COLO829 (cell line): ENCODE data around the gene GPATCH1.
"Not testable (repeated sequence)": the region's sequence is repeated elsewhere in the genome, so short reads cannot be mapped to it uniquely, and the experiment has no call there.

Source experiments
- DNase-seq: peaks from one replicate; pipeline ENCODE4 v3.0.0; 2012; ENCODE audit warnings: low spot score

GPATCH1 gene

DNA sequence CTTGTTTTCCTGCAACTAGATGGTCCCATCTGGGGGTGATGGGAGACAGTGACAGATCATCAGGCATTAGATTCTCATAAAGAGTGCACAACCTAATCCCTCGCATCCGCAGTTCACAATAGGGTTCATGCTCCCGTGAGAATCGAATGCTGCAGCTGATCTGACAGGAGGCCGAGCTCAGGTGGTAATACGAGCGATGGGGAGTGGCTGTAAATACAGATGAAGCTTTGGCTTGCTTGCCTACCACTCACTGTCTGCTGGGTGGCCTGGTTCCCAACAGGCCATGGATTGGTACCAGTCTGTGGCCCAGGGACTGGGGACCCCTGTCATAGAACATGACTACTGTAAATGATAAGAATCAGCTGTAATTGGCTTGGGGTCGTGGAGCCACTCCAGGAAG is 78.9 kb downstream of the GPATCH1 start:
- DNase-seq = no peak

DNA sequence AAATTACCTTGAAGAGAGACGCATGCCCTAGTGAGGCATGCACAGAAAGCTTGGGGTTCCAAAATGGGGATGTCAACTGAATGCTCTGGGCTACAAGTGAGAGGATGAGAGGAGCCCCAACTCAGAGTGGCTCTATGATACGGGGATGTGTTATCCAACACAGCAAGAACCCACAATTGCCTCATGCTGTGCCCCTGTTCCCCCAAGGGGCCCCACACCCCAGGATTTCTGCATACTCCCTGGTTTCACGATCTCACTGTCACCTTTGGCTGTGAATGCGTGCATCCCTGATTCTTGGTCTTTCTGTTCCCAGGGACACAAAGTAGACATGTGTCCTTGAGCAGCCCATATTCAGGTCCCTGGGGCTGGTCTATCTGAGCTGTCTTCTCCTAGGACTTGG is 80.2 kb downstream of the GPATCH1 start:
- no peak for DNase-seq

GRCh38 chr19:33163481-33163880 is 82.5 kb downstream of the GPATCH1 start:
- DNase-seq = no peak

DNA sequence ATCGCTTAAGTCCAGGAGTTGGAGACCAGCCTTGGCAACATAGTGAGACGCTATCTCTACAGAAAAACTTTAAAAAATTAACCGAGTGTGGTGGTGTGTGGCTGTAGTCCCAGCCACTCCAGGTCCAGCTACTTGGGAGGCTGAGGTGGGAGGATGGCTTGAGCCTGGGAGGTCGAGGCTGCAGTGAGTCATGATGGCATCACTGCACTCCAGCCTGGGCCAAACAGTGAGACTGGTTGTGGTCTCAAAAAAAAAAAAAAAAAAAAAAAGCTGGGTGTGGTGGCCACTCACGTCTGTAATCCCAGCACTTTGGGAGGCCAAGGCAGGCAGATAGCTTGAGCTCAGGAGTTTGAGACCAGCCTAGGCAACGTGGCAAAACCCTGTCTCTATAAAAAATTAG is 85.1 kb downstream of the GPATCH1 start:
- not testable (repeated sequence) for DNase-seq

DNA sequence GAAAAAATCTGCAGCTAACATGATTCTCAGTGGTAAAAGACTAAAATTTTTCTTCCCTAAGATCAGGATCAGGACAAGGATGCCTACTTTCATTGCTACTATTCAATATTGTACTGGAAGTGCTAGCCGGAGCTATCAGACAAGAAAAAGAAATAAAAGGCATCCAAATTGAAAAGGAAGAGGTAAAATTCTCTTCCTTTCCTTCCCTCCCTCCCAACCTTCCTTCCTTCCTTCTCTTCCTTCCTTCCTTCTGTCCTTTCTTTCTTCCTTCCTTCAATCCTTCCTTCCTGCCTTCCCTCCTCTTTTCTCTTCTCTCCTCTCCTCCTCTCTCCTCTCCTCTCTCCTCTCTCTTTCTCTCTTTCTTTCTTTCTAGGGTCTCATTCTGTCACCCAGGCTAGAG is 86.5 kb downstream of the GPATCH1 start:
- DNase-seq = no peak

DNA sequence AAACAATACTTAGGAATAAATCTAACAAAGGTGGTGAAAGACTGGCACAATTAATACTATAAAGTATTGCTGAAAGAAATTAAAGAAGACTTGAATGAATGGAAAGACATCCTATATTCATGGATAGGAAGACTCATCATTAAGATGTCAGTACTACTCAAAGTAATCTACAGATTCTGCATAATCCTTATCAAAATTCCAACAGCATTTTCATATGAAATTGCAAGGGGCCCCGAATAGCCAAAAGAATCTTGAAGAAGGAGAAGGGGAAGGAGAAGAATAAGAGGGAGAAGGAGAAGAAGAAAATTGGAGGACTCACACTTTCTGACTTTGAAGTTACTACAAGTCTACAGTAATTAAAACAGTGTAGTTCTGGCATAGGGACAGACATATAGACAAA is 87.5 kb downstream of the GPATCH1 start:
- no peak for DNase-seq

DNA sequence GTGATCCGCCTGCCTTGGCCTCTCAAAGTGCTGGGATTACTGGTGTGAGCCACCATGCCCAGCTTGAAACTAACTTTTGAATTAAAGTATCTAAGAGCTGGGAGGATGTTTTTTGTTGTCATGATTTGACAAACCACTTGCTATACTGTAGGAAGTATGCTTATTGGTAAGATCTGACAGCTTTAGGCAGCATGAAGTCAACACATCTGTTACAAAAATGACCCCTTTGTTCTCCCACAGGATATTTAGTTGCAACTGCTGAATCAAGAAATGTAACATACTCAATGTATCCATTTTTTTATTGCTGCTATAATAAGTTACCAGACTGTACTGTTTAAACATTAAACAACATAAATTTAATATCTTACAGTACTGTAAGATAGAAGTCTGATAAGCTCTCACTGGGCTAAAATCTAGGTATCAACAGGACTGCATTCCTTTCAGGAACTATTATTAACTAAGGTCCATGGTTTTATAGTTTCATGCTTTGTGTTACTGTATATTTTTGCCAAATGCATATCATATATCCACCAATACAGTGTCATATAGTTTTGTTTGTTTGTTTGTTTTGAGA is 90.3 kb downstream of the GPATCH1 start:
- DNase-seq = peak; percentile 50

GRCh38 chr19:33171916-33172359 is 91.0 kb downstream of the GPATCH1 start:
- no peak for DNase-seq

GRCh38 chr19:33174186-33174585 is 93.2 kb downstream of the GPATCH1 start:
- no peak for DNase-seq

DNA sequence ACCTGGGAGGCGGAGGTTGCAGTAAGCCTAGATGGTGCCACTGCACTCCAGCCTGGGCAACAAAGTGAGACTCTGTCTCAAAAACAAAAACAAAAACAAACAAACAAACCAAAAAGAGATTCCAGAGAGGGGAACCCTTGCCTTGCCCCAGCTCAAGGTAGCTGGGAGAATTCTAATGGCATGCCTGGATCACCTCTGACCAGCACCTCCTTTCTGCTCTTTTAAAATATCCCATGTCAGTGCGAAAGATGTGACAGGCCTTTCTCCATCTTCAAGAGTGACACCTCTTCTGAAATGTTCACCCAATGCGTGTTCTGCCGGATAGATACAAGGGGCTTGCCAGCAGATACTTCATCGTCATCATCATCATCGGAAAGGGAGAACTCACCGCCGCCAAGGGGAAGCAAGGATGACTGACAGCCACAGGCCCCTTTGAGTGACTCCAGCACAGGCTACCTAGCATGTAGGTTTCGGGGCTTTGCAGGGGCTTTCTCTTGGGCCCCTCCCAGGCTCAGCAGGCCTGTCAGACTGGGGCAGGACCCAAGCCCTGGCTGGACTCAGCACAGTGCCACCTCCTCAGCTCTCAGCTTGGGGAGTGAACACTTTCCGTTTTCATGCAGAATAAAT is 94.3 kb downstream of the GPATCH1 start:
- DNase-seq = no peak

- no peak for DNase-seq
Measured at GRCh38 chr19:33175886-33176669, 95.1 kb downstream of the GPATCH1 start.

- peak; percentile 97 for DNase-seq
Measured at GRCh38 chr19:33176670-33177416, 95.9 kb downstream of the GPATCH1 start.

- no peak for DNase-seq
Measured at GRCh38 chr19:33177417-33177979, 96.5 kb downstream of the GPATCH1 start.
